Fibroblast of the conjunctiva (primary cell): ENCODE results near the gene LTB4R.
"Not testable (repeated sequence)": the region's sequence is repeated elsewhere in the genome, so short reads cannot be mapped to it uniquely, and the experiment has no call there.

Experiments
- DNase-seq: peaks from one replicate; pipeline ENCODE4 v3.0.0-alpha.2; 2010; ENCODE audit warnings: low read depth

The LTB4R gene

GRCh38 chr14:24343795-24344660 is 32.7 kb downstream of the LTB4R start:
- no peak for DNase-seq

- no peak for DNase-seq
Observed at GRCh38 chr14:24347134-24347533, 35.8 kb downstream of the LTB4R start.

- no peak for DNase-seq
Observed at GRCh38 chr14:24348186-24348585, 36.9 kb downstream of the LTB4R start.

- no peak for DNase-seq
Observed at GRCh38 chr14:24349742-24350141, 38.4 kb downstream of the LTB4R start.

- no peak for DNase-seq
Observed at GRCh38 chr14:24351517-24351916, 40.2 kb downstream of the LTB4R start.

GRCh38 chr14:24353559-24354481 is 42.5 kb downstream of the LTB4R start:
- DNase-seq: no peak

- DNase-seq: not testable (repeated sequence)
Observed at GRCh38 chr14:24354482-24354825, 43.2 kb downstream of the LTB4R start.

- DNase-seq: no peak
Observed at GRCh38 chr14:24355009-24355408, 43.7 kb downstream of the LTB4R start.

- DNase-seq: no peak
Observed at GRCh38 chr14:24356208-24356607, 44.9 kb downstream of the LTB4R start.

GRCh38 chr14:24360281-24360680 is 49.0 kb downstream of the LTB4R start:
- DNase-seq: no peak

- DNase-seq: no peak
Observed at GRCh38 chr14:24361326-24361725, 50.0 kb downstream of the LTB4R start.

GRCh38 chr14:24362241-24362960 is 51.1 kb downstream of the LTB4R start:
- DNase-seq: no peak

GRCh38 chr14:24363401-24363800 is 52.1 kb downstream of the LTB4R start:
- no peak for DNase-seq

GRCh38 chr14:24364841-24365240 is 53.5 kb downstream of the LTB4R start:
- DNase-seq: no peak

- peak; percentile 91 for DNase-seq
Observed at GRCh38 chr14:24365600-24366412, 54.5 kb downstream of the LTB4R start.

- no peak for DNase-seq
Observed at GRCh38 chr14:24366413-24366720, 55.1 kb downstream of the LTB4R start.

GRCh38 chr14:24366721-24367513 is 55.6 kb downstream of the LTB4R start:
- peak; percentile 97 for DNase-seq
